Left hindlimb (tissue), 1 donor: ENCODE results near the gene TNC.

Experiments
- DNase-seq: peaks from one replicate; pipeline ENCODE4 v3.0.0-alpha.2; 2018

The TNC gene

DNA sequence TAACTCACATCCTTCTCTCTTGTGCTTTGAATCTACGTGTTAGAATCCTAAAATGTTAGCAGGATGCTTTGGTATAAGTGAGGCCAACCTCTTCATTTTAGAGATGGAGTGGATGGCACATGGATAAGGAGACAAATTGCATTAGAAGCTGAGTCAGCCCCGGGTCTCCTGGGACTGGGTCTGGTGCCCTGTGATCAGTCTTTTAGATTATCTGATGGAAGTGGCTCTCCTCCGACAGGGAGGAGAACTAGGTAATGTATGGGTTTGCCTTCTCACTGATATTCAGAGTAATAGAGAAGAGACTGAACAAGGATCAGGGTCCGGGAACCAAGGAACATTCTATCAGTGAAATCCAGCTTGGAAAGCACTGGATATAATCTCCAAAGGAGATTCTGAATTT lies 112.6 kb downstream of the TNC start:
- DNase-seq, result no peak

DNA sequence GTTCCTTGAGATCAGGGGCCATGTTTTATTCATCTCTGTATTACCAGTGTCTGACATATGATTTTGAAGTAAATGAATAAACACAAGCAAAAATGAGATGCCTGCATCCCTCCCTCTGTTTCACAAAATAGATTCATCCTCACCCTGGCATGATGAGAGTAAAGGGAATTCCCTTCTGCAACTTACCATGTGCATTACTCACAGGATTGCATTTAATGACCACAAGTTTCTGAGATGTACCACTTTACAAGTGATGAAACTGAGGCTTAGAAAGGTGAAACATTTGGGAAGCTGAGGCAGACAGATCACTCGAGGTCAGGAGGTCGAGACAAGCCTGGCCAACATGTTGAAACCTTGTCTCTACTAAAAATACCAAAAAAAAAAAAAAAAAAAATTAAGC lies 113.4 kb downstream of the TNC start:
- DNase-seq, result no peak

DNA sequence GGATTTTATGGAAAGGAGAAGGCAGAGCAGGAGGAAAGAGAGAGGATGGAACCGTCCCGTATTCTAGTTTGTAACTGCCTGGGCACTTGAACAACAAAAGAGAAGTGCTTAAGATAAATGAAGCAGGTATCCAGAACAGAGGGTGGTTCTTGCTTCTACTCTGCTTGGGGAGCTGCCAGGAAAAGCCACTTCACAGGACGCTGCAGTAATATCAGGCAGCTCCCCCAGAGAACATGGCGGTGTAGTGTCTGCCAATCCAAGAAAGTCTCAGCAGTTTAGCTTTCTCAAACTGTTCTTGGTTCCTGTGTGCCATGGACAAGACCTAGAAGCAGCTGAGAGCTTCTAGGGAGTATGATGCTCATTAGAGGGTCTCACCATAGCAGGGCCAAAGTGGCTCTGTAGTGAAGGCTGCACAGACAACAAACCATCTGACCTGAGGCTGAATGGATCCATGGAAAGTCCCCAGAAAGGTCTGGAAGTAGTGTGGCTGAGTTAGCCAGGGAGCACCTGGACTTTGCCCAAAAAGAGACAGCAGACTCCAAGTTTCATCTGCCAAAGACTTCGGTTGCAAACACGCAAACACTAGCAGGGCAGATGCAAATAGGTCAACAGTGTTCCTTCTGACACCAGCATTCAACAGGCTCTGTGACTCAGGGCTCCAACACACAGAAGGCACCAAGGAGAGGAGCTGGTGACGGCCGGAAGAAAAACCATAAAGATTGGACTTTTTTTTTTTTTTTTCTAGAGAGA lies 115.4 kb downstream of the TNC start:
- no peak for DNase-seq

DNA sequence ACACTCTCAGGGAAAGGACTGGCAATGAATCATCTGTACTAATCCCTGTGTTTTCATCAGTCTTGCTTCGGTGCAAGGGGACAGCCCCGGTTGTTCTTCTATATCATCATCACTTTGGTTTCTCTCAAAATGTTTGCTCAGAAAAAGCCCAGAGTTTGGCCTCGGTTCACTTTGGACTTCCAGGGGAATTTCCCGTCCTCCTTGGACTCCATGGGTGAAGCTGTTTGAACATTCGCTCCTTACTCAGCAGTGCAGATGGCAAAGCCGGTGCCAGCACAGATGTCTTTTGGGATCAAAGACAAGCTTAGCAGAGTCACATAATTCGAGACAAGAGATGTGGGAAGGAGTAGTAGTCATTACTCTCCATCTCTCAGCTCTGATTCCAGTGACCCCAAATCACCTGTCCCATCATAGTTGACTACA lies 117.7 kb downstream of the TNC start:
- no peak for DNase-seq

DNA sequence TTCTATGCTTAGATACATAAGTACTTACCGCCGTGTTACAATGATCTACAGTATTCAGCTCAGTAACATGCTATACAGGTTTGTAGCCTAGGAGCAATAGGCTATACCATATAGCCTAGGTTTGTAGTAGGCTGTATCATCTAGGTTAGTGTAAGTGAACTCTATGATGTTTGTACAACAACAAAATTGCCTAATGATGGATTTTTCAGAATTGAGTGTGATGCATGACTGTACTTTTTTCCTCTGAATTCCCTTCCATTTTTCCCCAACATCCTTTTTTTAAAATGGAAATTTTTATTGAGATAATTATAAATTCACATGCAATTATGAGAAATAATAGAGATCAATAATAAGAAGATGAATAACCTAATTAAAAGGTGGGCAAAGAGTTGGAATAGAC lies 119.6 kb downstream of the TNC start:
- DNase-seq, result no peak

DNA sequence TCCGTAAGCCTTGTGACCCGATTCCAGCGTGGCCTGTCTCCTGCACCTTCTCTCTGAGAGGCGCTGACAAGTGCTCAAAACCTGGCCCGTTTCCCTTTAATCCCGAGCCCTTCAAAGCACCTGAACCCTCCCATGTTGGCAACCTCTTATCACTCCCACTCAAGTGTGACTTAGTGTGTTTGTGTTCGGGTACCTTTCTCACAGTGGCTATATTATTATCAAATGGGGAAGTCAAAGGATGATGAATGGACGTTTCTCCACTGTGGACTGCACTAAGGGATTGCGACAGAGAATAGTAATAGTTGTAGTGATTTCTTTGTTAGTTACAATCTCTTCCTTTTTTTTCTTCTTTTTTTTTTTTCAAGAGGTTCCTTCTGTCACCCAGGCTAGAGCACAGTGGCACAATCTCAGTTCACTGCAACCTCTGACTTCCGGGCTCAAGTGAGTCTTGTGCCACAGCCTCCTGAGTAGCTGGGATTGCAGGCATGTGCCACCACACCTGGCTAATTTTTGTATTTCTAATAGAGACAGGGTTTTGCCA lies 122.2 kb downstream of the TNC start:
- no peak for DNase-seq

DNA sequence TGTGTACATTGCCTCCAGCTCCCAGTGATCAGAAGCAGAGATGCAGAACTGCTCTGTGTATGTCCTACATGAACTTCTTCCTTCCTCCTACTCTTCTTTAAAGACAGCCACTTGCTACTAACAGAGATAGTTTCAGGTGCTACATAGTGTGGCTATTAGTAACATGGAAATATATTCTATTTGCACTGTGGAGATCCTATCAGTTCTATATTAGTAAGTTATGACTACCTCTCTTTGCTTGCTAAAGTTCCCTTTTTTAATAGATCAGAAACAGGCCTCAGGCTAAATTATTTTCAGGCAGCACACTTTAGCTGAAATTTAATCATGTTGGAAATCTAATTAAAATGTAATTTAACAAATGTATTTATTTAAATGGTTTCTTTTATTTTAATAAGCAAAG lies 123.2 kb downstream of the TNC start:
- DNase-seq, result no peak

DNA sequence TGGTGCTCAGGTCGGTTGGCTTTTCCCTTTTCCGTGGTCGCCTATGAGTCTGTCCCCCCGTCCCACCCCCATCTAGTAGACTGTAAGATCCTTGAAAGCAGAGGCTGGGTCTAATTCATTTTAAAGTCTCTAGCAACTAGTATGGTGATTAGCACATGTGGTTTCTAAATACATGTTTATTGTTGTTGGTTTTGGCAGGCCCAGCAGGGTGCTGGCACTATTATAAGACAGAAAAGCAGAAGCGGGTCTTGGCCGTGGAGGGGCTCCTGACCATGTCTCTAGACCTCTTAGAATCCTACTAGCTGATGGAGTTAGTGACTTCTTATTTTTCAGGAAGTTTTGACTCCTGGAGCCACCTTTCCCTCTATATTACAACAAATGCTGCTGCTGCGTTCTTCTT lies 126.1 kb downstream of the TNC start:
- DNase-seq, result no peak

DNA sequence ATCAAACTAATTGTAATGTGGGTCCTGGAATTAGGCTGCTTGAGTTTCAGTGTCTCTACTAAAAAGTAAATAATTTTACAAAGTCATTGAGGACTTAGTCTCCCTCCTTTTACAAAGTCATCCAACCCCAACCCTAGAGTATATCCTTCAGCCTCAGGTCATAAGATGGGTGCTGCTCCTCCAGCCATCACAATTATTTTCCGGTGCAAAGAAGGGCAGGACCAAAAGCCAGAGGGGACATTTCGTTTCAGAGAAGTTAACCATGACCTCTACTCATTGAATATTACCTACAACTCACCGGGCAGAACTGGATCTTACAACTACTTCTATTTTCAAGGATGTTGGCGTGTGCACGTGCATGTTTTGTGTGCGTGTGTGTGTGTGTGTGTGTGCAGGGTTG lies 127.1 kb downstream of the TNC start:
- no peak for DNase-seq

DNA sequence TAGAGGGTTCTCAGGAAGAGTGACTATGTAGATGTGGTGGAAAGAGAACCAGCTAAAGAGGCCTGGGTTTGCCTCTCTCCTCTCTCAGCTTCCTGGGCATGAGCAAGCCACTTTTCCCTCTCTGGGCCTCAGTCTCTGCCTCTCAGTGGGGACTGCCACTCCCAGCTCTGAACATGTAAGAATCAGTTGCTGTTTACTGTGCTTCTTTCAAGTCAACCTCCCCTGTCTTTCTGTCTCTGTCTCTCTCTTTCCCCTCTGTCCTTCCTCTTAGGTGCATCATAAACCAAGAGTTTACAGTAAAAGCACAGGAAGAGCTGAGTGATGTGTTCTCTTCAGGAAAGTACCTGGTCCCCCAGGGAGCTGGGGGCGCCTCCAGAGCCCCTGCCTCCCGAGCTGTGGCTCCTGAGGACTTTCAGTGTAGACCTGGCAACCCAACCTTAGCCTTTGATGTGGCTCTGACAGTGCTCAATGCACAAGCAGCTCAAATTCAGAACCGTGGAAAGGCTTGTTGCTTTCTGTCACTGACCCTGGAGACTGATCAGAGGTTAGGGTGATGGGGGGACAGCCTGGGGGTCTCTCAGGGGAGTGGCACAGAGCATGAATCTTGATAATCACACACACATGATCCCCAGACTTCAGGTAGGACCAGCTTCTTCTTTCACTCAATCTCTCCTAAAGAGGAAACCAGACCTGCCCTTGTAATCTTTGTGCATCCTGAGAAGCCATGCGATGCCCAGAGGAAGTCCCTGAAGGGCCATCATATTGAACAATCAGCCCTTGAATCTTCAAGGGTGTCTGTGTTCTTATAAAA lies 128.2 kb downstream of the TNC start:
- no peak for DNase-seq

DNA sequence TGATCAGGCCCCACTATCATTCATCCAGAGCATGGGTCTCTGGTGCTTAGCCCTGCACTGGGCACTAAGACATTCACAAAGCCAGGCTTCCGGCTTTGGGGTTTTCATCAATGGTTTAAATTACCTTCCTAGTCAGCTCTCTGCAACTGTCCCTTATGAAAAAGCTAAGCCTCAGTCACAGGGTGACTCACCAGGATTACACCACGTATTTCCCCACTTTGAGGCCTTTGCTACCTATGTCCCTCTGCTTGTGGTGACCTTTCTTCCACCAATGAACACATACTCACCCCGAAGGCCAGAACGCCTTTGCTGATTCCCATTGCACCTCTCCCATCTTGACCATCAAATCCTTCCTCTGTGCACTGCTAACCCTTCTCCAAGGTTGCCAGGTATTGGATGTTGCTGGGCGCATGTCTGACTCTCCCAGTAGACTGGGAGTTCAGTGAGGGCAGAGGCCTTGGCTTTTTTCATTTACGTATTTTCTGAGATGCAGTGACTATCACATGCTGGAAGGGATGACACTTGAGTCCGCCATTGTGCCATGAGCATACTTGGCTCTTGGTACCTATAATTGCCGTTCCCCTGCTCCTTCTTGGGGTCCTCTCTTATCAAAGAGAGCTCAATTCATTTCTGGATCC lies 128.9 kb downstream of the TNC start:
- no peak for DNase-seq

DNA sequence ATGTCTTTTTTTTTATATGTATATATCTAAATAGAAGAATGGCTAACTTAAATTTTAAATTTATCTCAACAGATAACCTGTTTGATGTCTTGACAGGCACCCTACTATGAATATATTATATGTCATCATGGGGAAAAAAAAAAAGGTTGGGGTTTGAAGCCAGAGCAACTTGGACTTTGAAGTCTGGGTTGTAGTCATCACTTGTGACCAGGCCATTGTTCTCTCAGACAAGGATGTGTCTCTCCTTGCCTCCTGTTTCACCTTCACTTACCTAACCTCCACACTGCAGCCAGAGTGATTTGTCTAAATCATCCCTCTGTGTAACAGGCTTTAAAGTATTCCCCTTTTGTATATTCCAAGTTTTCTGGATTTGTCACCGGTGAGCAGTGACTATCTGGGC lies 130.8 kb downstream of the TNC start:
- no peak for DNase-seq

DNA sequence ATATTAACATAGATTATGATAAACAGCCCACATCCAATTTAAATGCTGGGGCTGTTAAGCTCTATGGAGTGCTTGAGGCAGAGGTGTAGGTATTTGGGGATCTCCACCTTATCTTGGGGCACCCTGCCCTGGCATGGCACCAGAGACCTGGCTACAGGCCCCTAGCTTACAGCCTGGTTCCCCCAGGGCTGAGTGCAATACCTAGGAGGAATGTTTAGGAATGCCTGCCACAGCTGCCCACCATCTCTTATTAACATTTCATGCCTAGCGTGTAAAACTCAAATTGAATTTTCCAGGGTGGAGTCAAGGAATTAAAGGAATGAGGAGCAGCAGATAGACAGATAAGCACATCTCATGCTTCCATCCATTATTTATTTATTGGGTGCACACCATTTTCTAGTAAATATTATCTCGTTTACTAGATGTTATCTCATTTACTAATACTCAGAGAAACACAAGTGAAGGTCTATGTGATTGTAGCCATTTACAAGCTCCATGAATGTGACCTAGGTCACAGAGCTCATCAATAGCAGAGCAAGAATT lies 131.9 kb downstream of the TNC start:
- DNase-seq, result no peak

DNA sequence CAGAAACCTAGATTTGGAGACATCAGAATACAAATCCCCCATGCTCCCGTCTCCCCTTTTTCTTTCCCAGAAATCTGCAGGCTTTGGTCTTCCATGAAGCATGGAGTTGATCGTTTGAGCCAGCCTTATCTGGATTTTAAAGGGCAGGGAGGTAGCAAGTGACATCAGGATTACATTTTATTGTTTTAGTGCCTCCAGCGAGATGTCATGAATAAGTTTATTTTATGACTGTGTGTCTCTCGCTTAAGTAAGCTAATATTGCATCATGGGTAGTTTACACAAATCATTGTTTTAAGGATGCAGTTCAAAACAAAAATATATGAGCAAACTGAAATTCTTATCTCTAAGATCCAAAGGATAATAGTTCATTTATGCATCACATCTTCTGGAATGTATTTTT lies 136.9 kb downstream of the TNC start:
- DNase-seq, result no peak

DNA sequence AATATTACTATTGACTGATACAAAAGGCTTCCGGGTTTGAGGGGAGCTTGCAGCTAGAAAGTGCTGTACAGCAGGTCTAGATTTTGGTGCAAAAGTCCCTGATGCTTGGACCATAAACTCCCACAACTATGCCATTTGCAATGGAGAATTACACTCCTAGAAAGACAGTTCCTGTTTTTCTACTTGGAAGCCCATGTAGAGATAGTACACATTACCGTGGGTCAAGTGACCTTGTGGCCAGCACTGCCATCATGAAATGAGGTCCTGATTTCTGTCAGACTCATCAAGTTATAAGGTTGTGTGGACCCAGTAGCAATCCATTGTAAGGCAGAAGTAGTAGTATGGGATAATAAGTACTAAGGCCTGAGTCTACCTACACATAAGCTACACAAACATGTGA lies 144.7 kb downstream of the TNC start:
- DNase-seq, result no peak

DNA sequence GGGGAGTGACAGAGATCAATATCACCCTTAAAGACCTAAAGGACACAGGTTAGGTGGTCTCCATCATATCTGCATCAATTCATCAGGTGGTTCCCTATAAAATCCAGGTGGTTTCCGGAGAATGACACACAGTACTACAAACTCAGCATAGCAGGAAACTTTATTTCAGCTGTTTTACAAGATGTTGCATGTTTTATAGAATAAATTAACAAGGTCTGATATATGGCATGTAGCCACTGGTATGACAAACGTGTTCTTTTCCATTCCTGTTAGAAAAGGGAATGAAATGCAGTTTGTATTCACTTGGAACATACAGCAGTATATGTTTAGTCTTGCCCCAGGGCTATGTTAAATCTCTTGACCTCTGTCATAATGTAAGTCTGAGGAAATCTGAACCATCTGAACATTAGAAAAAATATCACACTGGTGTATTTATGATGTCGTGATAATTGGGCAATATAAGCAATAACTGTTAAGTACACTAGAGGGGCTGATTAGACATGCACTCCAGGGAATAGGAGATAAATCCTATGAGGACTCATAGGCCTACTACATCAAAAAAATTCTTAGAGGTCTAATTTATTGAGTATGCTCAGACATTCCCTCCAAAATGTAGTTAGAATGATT lies 145.3 kb downstream of the TNC start:
- DNase-seq, result no peak
